GM21528 (cell line): ENCODE measurements around the gene RIMKLB.
"Not testable (repeated sequence)": the region's sequence is repeated elsewhere in the genome, so short reads cannot be mapped to it uniquely, and the experiment has no call there.

Source experiments
- ATAC-seq: cut with Tn5 transposase; IDR thresholded peaks from one replicate; pipeline ENCODE4 v1.9.1; 2021; ENCODE audit warnings: mild to moderate bottlenecking, moderate library complexity; ENCODE audit not compliant: unreplicated experiment, low FRiP score

RIMKLB gene

GRCh38 chr12:8687846-8688601 is 9.8 kb upstream of the RIMKLB start:
- ATAC-seq, result no peak

GRCh38 chr12:8689681-8690080 is 8.1 kb upstream of the RIMKLB start:
- ATAC-seq, result no peak

GRCh38 chr12:8692573-8692972 is 5.2 kb upstream of the RIMKLB start:
- no peak for ATAC-seq

- ATAC-seq, result no peak
These were observed 2.7 kb upstream of the RIMKLB start for GRCh38 chr12:8695116-8695515.

- no peak for ATAC-seq
These were observed 1.2 kb upstream of the RIMKLB start for GRCh38 chr12:8696442-8697090.

- peak; percentile 8 for ATAC-seq
These were observed 693 bp upstream of the RIMKLB start for GRCh38 chr12:8697120-8697475.

GRCh38 chr12:8698132-8698851 is 501 bp downstream of the RIMKLB start:
- peak; percentile 41 for ATAC-seq

- no peak for ATAC-seq
These were observed 1.1 kb downstream of the RIMKLB start for GRCh38 chr12:8698879-8699278.

- no peak for ATAC-seq
These were observed 1.9 kb downstream of the RIMKLB start for GRCh38 chr12:8699714-8700113.

GRCh38 chr12:8701046-8701660 is 3.4 kb downstream of the RIMKLB start:
- no peak for ATAC-seq

- no peak for ATAC-seq
These were observed 4.4 kb downstream of the RIMKLB start for GRCh38 chr12:8702159-8702558.

- ATAC-seq, result no peak
These were observed 11.5 kb downstream of the RIMKLB start for GRCh38 chr12:8709124-8709830.

GRCh38 chr12:8712572-8712971 is 14.8 kb downstream of the RIMKLB start:
- ATAC-seq, result no peak

GRCh38 chr12:8722286-8722800 is 24.6 kb downstream of the RIMKLB start:
- ATAC-seq, result no peak

- ATAC-seq, result no peak
These were observed 37.1 kb downstream of the RIMKLB start for GRCh38 chr12:8734873-8735381.

GRCh38 chr12:8742501-8742900 is 44.7 kb downstream of the RIMKLB start:
- ATAC-seq, result no peak

GRCh38 chr12:8743121-8743520 is 45.3 kb downstream of the RIMKLB start:
- not testable (repeated sequence) for ATAC-seq

GRCh38 chr12:8745631-8746030 is 47.8 kb downstream of the RIMKLB start:
- ATAC-seq, result not testable (repeated sequence)

- ATAC-seq, result no peak
These were observed 48.3 kb downstream of the RIMKLB start for GRCh38 chr12:8746046-8746445.

- not testable (repeated sequence) for ATAC-seq
These were observed 62.3 kb downstream of the RIMKLB start for GRCh38 chr12:8760076-8760475.
